GM13976 (cell line): ENCODE measurements around the gene DCC.

Experiments used
- DNase-seq: peaks from one replicate; pipeline ENCODE4 v3.0.0; 2012; ENCODE audit warnings: low spot score
- in situ Hi-C: fragments of 300-500 bp; cut with MboI; formaldehyde crosslinking; loops from one replicate; pipeline ENCODE4 v1.12.0; 2022; ENCODE audit warnings: low sequenced_read_pairs, mixed read lengths, inconsistent platforms; ENCODE audit not compliant: unreplicated experiment
- TF ChIP-seq, protein P1 (sequence below): IDR thresholded peaks from 2 replicates; pipeline ENCODE4 v1.5.1; 2012; ENCODE audit warnings: borderline replicate concordance, mild to moderate bottlenecking; ENCODE audit not compliant: insufficient read depth; ENCODE audit errors: extremely low read depth, missing control alignments, control extremely low read depth

Gene DCC

DNA sequence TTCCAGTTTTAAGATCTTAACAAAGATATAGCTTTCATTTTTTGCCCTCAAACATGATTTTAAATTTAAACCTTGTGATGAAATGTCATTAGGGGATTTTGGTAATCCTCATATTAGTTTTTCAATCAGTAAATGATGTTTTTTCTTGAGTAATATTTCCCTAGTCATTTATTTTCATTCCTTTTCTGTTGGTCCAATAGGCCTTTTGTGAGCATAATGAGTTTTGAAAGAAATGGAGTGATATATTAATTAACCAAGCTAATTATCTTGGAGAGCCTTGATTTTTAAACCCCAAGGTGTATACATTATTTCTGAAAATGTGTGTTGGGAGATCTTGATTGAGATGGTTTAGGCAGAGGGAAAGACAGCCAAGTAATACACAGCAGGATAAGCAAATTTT lies 46.3 kb downstream of the DCC start:
- no peak for DNase-seq
- in situ Hi-C loops: no loop called here
- TF ChIP-seq, protein P1, sequence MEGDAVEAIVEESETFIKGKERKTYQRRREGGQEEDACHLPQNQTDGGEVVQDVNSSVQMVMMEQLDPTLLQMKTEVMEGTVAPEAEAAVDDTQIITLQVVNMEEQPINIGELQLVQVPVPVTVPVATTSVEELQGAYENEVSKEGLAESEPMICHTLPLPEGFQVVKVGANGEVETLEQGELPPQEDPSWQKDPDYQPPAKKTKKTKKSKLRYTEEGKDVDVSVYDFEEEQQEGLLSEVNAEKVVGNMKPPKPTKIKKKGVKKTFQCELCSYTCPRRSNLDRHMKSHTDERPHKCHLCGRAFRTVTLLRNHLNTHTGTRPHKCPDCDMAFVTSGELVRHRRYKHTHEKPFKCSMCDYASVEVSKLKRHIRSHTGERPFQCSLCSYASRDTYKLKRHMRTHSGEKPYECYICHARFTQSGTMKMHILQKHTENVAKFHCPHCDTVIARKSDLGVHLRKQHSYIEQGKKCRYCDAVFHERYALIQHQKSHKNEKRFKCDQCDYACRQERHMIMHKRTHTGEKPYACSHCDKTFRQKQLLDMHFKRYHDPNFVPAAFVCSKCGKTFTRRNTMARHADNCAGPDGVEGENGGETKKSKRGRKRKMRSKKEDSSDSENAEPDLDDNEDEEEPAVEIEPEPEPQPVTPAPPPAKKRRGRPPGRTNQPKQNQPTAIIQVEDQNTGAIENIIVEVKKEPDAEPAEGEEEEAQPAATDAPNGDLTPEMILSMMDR: no peak

DNA sequence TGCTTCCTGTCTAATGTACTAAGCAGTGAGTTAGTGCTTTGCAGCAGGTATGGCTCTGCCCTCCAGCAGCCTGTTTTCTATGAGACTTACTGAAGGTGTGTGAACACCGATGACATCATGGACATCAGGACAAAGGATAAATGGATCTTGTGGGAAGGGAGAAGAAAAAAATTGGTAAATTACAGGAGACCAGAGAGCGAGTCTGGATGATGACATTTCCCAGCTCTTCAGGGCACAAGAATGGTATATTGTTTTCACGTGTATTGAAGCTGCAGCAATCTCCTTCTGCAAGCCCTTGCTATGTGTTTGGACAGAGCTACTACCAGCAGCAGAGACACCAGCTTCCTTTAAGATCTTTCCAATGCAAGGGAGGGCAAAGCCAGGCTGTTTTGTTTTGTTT lies 47.2 kb downstream of the DCC start:
- TF ChIP-seq, protein P1: no peak
- in situ Hi-C loops: no loop called here
- DNase-seq: no peak

DNA sequence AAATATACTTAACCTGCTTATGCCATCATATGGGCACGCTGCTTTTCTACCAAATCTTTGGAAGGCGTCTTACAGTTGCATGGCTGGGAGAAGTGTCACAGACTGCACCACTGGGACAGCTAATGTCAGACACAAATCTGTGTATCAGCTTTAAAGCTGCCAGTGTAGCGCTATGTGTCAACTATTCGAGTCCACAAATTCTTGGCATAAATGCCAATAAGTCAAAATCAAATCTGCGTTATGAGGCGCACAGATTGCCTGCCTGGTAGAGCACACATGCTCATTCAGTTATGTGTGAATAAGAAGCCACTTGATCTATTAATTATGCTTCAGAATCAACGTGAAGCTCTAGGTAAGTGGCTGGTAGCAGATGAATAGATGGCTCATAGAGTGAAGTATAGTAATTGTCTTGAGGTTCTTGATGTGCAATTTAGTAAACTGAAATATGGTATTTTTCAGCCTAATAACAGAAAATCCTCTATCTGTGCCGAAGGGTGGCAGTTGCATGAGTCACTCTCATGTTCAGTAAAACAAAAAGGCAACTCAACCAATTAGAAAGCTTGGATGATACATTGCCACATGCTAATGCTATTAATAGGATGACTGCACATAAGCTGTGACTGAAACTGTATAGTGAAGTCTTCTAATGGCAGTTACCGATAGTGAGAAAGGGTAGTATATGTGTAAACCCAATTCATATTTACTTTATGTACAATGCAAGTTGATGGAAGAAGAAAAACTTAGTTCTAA lies 52.0 kb downstream of the DCC start:
- TF ChIP-seq, protein P1: no peak
- no peak for DNase-seq

DNA sequence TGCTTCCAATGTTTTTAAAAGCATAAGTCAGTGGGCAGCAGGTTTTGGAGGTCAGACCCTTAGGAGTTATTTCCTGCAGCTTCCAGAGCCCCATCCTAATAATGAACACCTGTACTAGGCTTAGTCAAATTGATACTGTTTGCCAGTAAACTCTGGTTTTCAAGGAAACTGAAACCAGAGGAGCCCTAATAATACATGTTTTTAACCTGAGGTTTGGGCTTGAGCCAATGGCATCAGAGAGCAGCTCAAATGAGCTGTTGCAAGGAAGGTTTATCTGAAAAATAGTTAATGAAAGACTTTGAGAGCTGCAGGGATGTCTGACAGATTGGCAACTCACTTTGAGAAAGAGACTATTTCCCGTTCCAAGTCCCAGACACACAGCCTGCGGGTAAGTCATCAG lies 54.6 kb downstream of the DCC start:
- TF ChIP-seq, protein P1: no peak
- DNase-seq: no peak
- in situ Hi-C loops: no loop called here

More for the DNA sequence above, 52.0 kb downstream of the DCC start:
- in situ Hi-C loops: no loop called here

DNA sequence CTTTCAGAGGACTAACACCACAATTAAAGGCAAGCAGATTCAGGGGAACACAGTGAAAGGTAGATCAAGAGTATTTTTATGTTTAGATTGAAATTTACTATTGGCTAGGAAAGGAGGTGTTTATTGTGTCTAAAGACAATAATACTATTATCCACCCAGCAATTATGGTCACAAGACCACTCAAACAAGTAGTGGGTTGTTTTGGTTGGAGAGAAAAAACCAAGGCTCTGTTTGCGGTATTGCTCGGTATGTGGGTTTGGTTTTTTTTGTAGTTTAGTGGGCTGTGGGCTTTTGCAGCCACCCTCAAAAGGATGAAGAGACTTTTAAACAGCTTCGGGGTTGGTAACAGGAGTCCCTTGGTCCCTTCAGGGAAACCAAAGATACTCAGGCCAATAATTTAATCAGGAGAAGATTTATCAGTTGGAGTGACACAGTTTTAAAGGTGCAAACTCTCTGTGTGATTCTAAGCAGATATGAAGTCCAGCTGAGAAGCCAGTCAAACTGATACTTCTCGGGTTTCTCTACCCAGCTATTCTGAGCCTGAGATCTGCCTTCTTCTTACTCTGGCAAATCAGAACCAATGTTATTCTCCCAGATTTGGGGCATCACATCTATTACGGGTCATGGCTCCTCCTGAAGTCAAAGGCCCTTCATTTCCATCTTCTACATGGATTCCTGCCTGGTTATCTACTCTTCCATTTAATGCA lies 55.3 kb downstream of the DCC start:
- TF ChIP-seq, protein P1: no peak
- in situ Hi-C loops: no loop called here
- DNase-seq: no peak

DNA sequence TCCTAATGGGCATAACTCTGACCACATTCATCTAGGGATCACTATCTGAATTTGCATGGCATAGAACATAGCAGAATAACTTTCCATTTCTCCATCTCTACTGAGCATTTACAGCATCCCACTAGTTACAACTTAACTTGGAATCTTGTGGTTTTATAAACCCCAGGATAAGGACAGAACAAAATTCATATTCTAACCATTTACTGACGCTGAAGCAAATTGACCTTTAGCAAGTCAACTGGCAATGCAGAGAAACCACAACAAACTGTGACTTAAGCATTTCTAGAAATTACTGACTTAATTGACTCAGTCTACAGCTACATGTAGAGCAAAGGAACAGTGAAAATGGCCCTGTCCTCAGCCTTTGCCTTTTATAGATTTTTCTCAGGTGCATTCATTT lies 61.2 kb downstream of the DCC start:
- in situ Hi-C loops: no loop called here
- TF ChIP-seq, protein P1: no peak

More for the DNA sequence above, 61.2 kb downstream of the DCC start:
- no peak for DNase-seq
